BE2C (cell line): ENCODE measurements around the gene PTBP1.

Experiments
- DNase-seq: peaks from one replicate; pipeline ENCODE4 v3.0.0-alpha.2; 2020
- H3K27me3 ChIP-seq: fragments of 250-450 bp; sonication (Bioruptor Pico); 2 replicates; pipeline ENCODE4 v1.5.1; 2020; ENCODE audit warnings: mild to moderate bottlenecking
- H3K36me3 ChIP-seq: fragments of 250-450 bp; sonication (Bioruptor Pico); 2 replicates; pipeline ENCODE4 v1.5.1; 2020; ENCODE audit warnings: mild to moderate bottlenecking
- H3K4me1 ChIP-seq: fragments of 250-450 bp; sonication (Bioruptor Pico); 2 replicates; pipeline ENCODE4 v1.5.1; 2020
- H3K4me3 ChIP-seq: 2 replicates; pipeline ENCODE4 v1.5.1; 2011; ENCODE audit warnings: low read depth, low read length
- H3K9me3 ChIP-seq: fragments of 250-450 bp; sonication (Bioruptor Pico); 2 replicates; pipeline ENCODE4 v1.5.1; 2020
- TF ChIP-seq, protein P1 (sequence below): IDR thresholded peaks from 2 replicates; pipeline ENCODE4 v1.5.1; 2012; ENCODE audit warnings: mild to moderate bottlenecking, low read depth, low read length

The PTBP1 gene

GRCh38 chr19:823565-824121 lies 26.4 kb downstream of the PTBP1 start:
- Histone ChIP-seq H3K4me3 (no peak overlapping the region), H3K36me3 (no peaks in the 10 kb centered on the region), H3K9me3 (no peaks in the 10 kb centered on the region), H3K27me3 (peaks cover 7% of the 10 kb centered on the region; the same call in 1 of the 2 replicates), H3K4me1 (no peaks in the 10 kb centered on the region)
- TF ChIP-seq, protein P1, sequence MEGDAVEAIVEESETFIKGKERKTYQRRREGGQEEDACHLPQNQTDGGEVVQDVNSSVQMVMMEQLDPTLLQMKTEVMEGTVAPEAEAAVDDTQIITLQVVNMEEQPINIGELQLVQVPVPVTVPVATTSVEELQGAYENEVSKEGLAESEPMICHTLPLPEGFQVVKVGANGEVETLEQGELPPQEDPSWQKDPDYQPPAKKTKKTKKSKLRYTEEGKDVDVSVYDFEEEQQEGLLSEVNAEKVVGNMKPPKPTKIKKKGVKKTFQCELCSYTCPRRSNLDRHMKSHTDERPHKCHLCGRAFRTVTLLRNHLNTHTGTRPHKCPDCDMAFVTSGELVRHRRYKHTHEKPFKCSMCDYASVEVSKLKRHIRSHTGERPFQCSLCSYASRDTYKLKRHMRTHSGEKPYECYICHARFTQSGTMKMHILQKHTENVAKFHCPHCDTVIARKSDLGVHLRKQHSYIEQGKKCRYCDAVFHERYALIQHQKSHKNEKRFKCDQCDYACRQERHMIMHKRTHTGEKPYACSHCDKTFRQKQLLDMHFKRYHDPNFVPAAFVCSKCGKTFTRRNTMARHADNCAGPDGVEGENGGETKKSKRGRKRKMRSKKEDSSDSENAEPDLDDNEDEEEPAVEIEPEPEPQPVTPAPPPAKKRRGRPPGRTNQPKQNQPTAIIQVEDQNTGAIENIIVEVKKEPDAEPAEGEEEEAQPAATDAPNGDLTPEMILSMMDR, result no peak
- DNase-seq, result no peak

GRCh38 chr19:824885-825284 lies 27.6 kb downstream of the PTBP1 start:
- DNase-seq, result no peak
- H3K36me3 ChIP-seq, result no peaks in the 10 kb centered on the region
- H3K4me3 ChIP-seq, result no peak overlapping the region
- H3K4me1 ChIP-seq, result no peaks in the 10 kb centered on the region
- H3K27me3 ChIP-seq, result peaks cover 13% of the 10 kb centered on the region
- no peaks in the 10 kb centered on the region for H3K9me3 ChIP-seq
- TF ChIP-seq, protein P1, result no peak

DNA sequence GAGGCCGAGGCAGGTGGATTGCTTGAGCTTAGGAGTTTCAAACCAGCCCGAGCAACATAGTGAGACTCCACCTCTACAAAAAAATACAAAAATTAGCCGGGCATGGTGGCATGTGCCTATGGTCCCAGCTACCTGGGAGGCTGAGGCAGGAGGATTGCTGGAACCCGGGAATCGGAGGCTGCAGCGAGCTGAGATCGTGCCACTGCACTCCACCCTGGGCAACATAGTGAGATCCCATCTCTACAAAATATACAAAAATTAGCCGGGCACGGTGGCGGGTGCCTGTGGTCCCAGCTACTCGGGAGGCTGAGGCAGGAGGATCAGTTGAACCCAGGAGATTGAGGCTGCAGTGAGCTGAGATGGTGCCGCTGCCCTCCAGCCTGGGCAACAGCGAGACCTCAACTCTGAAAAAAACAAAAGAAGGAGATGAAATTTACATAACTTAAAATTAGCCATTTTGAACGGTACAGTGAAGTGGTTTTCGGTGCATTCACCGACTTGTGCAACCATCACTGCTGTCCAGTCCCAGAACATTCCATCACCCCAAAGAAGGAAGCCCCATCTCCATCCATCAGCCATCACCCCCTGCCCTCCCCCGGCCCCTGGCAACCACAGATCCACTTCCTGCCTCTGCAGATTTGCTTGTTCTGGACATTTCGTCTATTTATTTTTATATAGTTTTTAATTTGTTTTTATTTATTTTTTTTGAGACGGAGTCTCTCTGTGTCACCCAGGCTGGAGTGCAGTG lies 28.8 kb downstream of the PTBP1 start:
- Histone ChIP-seq H3K4me3 (no peak overlapping the region), H3K9me3 (no peaks in the 10 kb centered on the region), H3K36me3 (no peaks in the 10 kb centered on the region), H3K27me3 (peaks cover 24% of the 10 kb centered on the region), H3K4me1 (no peaks in the 10 kb centered on the region)
- no peak for DNase-seq
- TF ChIP-seq, protein P1, result no peak

- no peaks in the 10 kb centered on the region for H3K36me3 ChIP-seq
- TF ChIP-seq, protein P1, result no peak
- no peak for DNase-seq
- H3K4me1 ChIP-seq, result no peaks in the 10 kb centered on the region
- H3K4me3 ChIP-seq, result no peak overlapping the region
- no peaks in the 10 kb centered on the region for H3K9me3 ChIP-seq
- peaks cover 32% of the 10 kb centered on the region for H3K27me3 ChIP-seq
These were observed 30.1 kb downstream of the PTBP1 start for GRCh38 chr19:827314-827709.

GRCh38 chr19:827710-828321 lies 30.6 kb downstream of the PTBP1 start, which contains the start of gene AZU1:
Gene AZU1, plus strand, starts transcription at chr19:827837. Its CDS starts 10 bp downstream, at chr19:827847.
- H3K27me3 ChIP-seq, result peaks cover 32% of the 10 kb centered on the region
- no peaks in the 10 kb centered on the region for H3K36me3 ChIP-seq
- TF ChIP-seq, protein P1, result no peak
- H3K9me3 ChIP-seq, result no peaks in the 10 kb centered on the region
- H3K4me3 ChIP-seq, result no peak within 1 kb of the TSS
- H3K4me1 ChIP-seq, result no peaks in the 10 kb centered on the region
- DNase-seq, result no peak

DNA sequence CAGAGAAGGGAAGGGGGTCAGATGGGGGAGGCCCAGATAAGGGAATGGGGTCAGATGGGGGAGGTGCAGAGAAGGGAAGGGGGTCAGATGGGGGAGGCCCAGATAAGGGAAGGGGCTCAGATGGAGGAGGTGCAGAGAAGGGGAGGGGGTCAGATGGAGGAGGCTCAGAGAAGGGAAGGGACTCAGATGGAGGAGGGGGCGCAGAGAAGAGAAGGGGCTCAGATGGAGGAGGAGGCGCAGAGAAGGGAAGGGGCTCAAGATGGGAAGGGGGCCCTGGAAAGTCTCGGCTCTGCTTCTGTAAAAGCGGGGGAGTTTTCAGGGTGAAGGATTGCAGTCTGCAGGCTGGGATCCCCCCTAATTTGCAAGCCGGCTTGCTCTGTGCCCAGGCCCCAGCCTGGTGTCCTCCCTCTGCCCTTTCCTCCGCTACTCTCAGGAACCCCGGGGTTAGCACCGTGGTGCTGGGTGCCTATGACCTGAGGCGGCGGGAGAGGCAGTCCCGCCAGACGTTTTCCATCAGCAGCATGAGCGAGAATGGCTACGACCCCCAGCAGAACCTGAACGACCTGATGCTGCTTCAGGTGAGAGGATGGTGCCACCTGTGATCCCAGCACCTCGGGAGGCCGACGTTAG lies 32.0 kb downstream of the PTBP1 start:
- TF ChIP-seq, protein P1, result no peak
- Histone ChIP-seq H3K9me3 (no peaks in the 10 kb centered on the region), H3K4me3 (no peak overlapping the region), H3K27me3 (peaks cover 42% of the 10 kb centered on the region), H3K36me3 (no peaks in the 10 kb centered on the region), H3K4me1 (no peaks in the 10 kb centered on the region)
- no peak for DNase-seq
